ENCODE results near the gene IGF1.

- no peak for TF ChIP-seq USF2 (IDR thresholded peaks at IDR 0.05; ENCODE audit: borderline replicate concordance, low read depth, low read length)
- no peak for TF ChIP-seq YY1 (IDR thresholded peaks at IDR 0.05; ENCODE audit: low read depth)
- TF ChIP-seq, protein P1, sequence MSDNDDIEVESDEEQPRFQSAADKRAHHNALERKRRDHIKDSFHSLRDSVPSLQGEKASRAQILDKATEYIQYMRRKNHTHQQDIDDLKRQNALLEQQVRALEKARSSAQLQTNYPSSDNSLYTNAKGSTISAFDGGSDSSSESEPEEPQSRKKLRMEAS (IDR thresholded peaks at IDR 0.05; ENCODE audit: low read depth) = no peak
Measured at GRCh38 chr12:102504871-102505270, 24.5 kb upstream of the IGF1 start.

Measured in SK-N-SH (cell line).